ENCODE measurements around the gene FBXO48. TPM values are rescaled to one million over a fixed set of nuclear protein-coding genes. Genes with fewer than 3 reads are reported as not detected.

FBXO48 gene
- total and polyA plus RNA-seq, 2 of the 4 experiments (the other 2 are of a cell fraction): 0.18 to 0.43 TPM

DNA sequence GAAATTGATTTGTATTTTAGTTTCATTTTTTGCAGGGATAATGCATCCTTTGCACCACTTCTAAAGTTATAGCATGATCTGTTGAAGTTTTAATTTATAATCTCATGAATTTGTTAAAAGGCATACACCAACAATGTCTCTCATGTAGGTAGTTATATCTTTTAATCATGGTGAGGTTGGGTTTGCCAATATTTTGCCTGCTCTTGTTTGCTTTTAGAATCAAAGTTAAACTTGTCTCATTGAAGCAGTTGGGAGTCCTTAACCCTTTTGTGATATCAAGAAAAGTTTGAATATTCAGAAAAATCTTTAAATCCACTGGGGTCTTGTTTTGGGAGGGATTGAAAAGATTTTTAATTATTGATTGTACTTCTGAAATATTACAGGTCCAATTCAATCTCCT is 32.0 kb upstream of the FBXO48 start:
- POLR2A ChIA-PET (ENCODE audit: unreplicated experiment): no interaction called here
- Histone ChIP-seq H2BK5ac (ENCODE audit: low read depth, low read length, poor library complexity, severe bottlenecking) (no peak overlapping the region), H2AFZ (replicated peaks; ENCODE audit: low read length, poor library complexity) (no peak overlapping the region), H3K23ac (ENCODE audit: low read depth, low read length) (no peak overlapping the region), H2BK15ac (ENCODE audit: low read depth, low read length) (no peak overlapping the region), H3K4me2 (ENCODE audit: low read depth, low read length) (no peak overlapping the region), H3K9ac (ENCODE audit: low read depth, low read length) (no peak overlapping the region), H3K14ac (replicated peaks; ENCODE audit: low read depth, low read length) (no peak overlapping the region), H2BK20ac (ENCODE audit: low read depth, low read length) (no peak overlapping the region), H3K27me3 (ENCODE audit: control insufficient read depth, insufficient read depth, low read length) (no peaks in the 10 kb centered on the region), H3K56ac (ENCODE audit: extremely low read depth, insufficient read depth, low read length) (no peak overlapping the region), H4K8ac (ENCODE audit: low read depth in 2 of 2, low read length in 2 of 2) (no peak overlapping the region), H2AK5ac (ENCODE audit: low read depth, low read length) (no peak overlapping the region), H3K9me1 (ENCODE audit: insufficient read depth, low read length) (no peaks in the 10 kb centered on the region), H3K18ac (ENCODE audit: low read depth, low read length) (no peak overlapping the region), H3K36me3 (ENCODE audit: control insufficient read depth, insufficient read depth, low read length) (no peaks in the 10 kb centered on the region), H4K20me1 (ENCODE audit: insufficient read depth, low read length) (no peaks in the 10 kb centered on the region), H3K4me1 (ENCODE audit: control insufficient read depth, insufficient read depth, low read length) (no peaks in the 10 kb centered on the region), H4K5ac (ENCODE audit: low read depth, low read length) (no peak overlapping the region), H3K4me3 (ENCODE audit: insufficient read depth, low read depth, low read length) (no peak overlapping the region), H3K79me1 (ENCODE audit: low read depth in 1 of 2, low read length in 2 of 2) (no peaks in the 10 kb centered on the region), H3K9me3 (ENCODE audit: control insufficient read depth, insufficient read depth, low read length) (peaks cover 4% of the 10 kb centered on the region), H2BK120ac (ENCODE audit: low read depth, low read length) (no peak overlapping the region), H3K27ac (ENCODE audit: insufficient read depth, low read length) (no peak overlapping the region), H2AK9ac (replicated peaks; ENCODE audit: low read depth, low read length, poor library complexity) (no peak overlapping the region), H4K91ac (ENCODE audit: insufficient read depth, low read depth, low read length) (no peak overlapping the region), H3K4ac (ENCODE audit: low read depth, low read length) (no peak overlapping the region)
- intact Hi-C loops (cut with micrococcal nuclease) (no loop called here), in situ Hi-C loops (cut with MboI; ENCODE audit: low sequenced_read_pairs) (loop anchor here (25.0 kb wide), 1 partner anchor 88 kb away; no protein-coding TSS in a partner anchor), dilution Hi-C loops (cut with HindIII; ENCODE audit: low sequenced_read_pairs, unreplicated experiment) (no loop called here)
- TF ChIP-seq NFE2L2 (IDR thresholded peaks at IDR 0.05; ENCODE audit: low read depth, low read length) (no peak), RCOR1 (IDR thresholded peaks at IDR 0.05; ENCODE audit: insufficient replicate concordance, low read length) (no peak), SMC3 (IDR thresholded peaks at IDR 0.05; ENCODE audit: low read depth, low read length) (no peak)
- TF ChIP-seq, protein P1, sequence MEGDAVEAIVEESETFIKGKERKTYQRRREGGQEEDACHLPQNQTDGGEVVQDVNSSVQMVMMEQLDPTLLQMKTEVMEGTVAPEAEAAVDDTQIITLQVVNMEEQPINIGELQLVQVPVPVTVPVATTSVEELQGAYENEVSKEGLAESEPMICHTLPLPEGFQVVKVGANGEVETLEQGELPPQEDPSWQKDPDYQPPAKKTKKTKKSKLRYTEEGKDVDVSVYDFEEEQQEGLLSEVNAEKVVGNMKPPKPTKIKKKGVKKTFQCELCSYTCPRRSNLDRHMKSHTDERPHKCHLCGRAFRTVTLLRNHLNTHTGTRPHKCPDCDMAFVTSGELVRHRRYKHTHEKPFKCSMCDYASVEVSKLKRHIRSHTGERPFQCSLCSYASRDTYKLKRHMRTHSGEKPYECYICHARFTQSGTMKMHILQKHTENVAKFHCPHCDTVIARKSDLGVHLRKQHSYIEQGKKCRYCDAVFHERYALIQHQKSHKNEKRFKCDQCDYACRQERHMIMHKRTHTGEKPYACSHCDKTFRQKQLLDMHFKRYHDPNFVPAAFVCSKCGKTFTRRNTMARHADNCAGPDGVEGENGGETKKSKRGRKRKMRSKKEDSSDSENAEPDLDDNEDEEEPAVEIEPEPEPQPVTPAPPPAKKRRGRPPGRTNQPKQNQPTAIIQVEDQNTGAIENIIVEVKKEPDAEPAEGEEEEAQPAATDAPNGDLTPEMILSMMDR (conservative IDR thresholded peaks at IDR 0.05; ENCODE audit: low read depth, low read length): no peak
- ATAC-seq (ENCODE audit: low read depth): no peak
- CTCF ChIA-PET: interaction anchor here (2.0 kb wide), 1 partner anchor 11 kb away, joined by 10 read pairs; no protein-coding TSS in a partner anchor
- BruUV-seq (replicated peaks): no TSS peak
- DNase-seq: no peak

Data from IMR-90 (cell line).